Measurements from ENCODE around the gene HOXC6. TPM values are rescaled to one million over a fixed set of nuclear protein-coding genes. Genes with fewer than 3 reads are reported as not detected.

Gene HOXC6
- total and polyA plus RNA-seq, 2 of the 13 experiments (the other 11 are each of a cell fraction or from before 2014, with no cell fraction given): not detected

GRCh38 chr12:54035568-54036264, 7.5 kb downstream of the HOXC6 start:
- H2AFZ ChIP-seq (ENCODE audit: low read length): no peak overlapping the region
- no peak overlapping the region for H3K4me3 ChIP-seq (replicated peaks in 1 of 3; ENCODE audit: insufficient read depth in 1 of 3, low read depth in 2 of 3, low read length in 3 of 3)
- in situ Hi-C loops (cut with HindIII; ENCODE audit: extremely low pct_ligation_motif_present, low pct_unique_long_range_greater_than_20kb) (no loop called here), intact Hi-C loops (cut with micrococcal nuclease; ENCODE audit: unreplicated experiment) (no loop called here)
- H3K79me2 ChIP-seq (ENCODE audit: insufficient read depth, low read length): no peaks in the 10 kb centered on the region
- BruUV-seq (replicated peaks): no TSS peak
- H3K9me3 ChIP-seq (ENCODE audit: low read length): no peaks in the 10 kb centered on the region
- FAIRE-seq (no peak), DNase-seq (ENCODE audit: low spot score) (no peak), ATAC-seq (no peak)
- H3K4me1 ChIP-seq (ENCODE audit: insufficient read depth, low read length): peaks cover 7% of the 10 kb centered on the region; the same call in 1 of the 2 replicates
- ChIA-PET POLR2A (no interaction called here), CTCF (ENCODE audit: low intra/inter-chr PET ratio, low total read pairs) (no interaction called here)
- no peak overlapping the region for H3K9ac ChIP-seq (ENCODE audit: insufficient read depth, low read depth, low read length)
- H3K27ac ChIP-seq (ENCODE audit: extremely low read length, insufficient read depth, low read length): no peak overlapping the region
- H4K20me1 ChIP-seq (ENCODE audit: insufficient read depth, low read length): no peaks in the 10 kb centered on the region
- H3K36me3 ChIP-seq (replicated peaks in 1 of 2; ENCODE audit: control insufficient read depth in 1 of 2, insufficient read depth in 2 of 2, low read length in 2 of 2): no peaks in the 10 kb centered on the region
- peaks cover 8 to 74% of the 10 kb centered on the region in 2 experiments for H3K27me3 ChIP-seq (ENCODE audit: control insufficient read depth in 1 of 2, insufficient read depth in 2 of 2, low read length in 2 of 2)
- no peak overlapping the region for H3K4me2 ChIP-seq (ENCODE audit: low read depth, low read length)
- WGBS (ENCODE audit: low lambda C conversion rate): 18% methylated on average over 2 of the region's 6 CpGs
- TF ChIP-seq RNF219 (CRISPR knock-in tag; IDR thresholded peaks at IDR 0.05) (no peak), ZNF496 (CRISPR knock-in tag; IDR thresholded peaks at IDR 0.05; ENCODE audit: insufficient replicate concordance) (no peak), MXD3 (CRISPR knock-in tag; IDR thresholded peaks at IDR 0.05) (no peak), ZFP62 (CRISPR knock-in tag; IDR thresholded peaks at IDR 0.05) (no peak), ZNF329 (CRISPR knock-in tag; IDR thresholded peaks at IDR 0.05; ENCODE audit: low read depth) (no peak), RFX3 (CRISPR knock-in tag; IDR thresholded peaks at IDR 0.05) (no peak), DMTF1 (CRISPR knock-in tag; IDR thresholded peaks at IDR 0.05) (no peak), ELF1 (CRISPR knock-in tag; IDR thresholded peaks at IDR 0.05) (no peak), HNRNPH1 (optimal IDR thresholded peaks at IDR 0.05; ENCODE audit: low read depth, low read length) (no peak), ZSCAN12 (CRISPR knock-in tag; IDR thresholded peaks at IDR 0.05) (no peak), GLMP (CRISPR knock-in tag; IDR thresholded peaks at IDR 0.05; ENCODE audit: borderline replicate concordance) (no peak), NFKBIZ (CRISPR knock-in tag; IDR thresholded peaks at IDR 0.05) (no peak), THYN1 (CRISPR knock-in tag; IDR thresholded peaks at IDR 0.05; ENCODE audit: borderline replicate concordance, low read depth) (no peak)

All from HepG2 (cell line).